Fibroblast of mammary gland (primary cell): Measurements from ENCODE around the gene AGPAT1.
"Not testable (repeated sequence)": the region's sequence is repeated elsewhere in the genome, so short reads cannot be mapped to it uniquely, and the experiment has no call there.

ENCODE experiments used
- DNase-seq: peaks from one replicate; pipeline ENCODE4 v3.0.0-alpha.2; 2010; ENCODE audit warnings: low read depth
- H3K4me3 ChIP-seq: 2 replicates; pipeline ENCODE4 v1.5.1; 2011; ENCODE audit warnings: low read depth, mild to moderate bottlenecking, low read length, moderate library complexity; ENCODE audit not compliant: control insufficient read depth
- CTCF ChIP-seq: conservative IDR thresholded peaks from 2 replicates; pipeline ENCODE4 v1.5.1; 2011; ENCODE audit warnings: low read depth, low read length, inconsistent platforms; ENCODE audit not compliant: control insufficient read depth, insufficient read depth

The AGPAT1 gene

GRCh38 chr6:32212076-32212760 lies 36.3 kb upstream of the AGPAT1 start:
- no peak overlapping the region for H3K4me3 ChIP-seq
- DNase-seq = no peak
- no peak for TF ChIP-seq CTCF

- H3K4me3 ChIP-seq, DNase-seq: not testable (repeated sequence)
Measured at GRCh38 chr6:32211432-32211831, 35.5 kb upstream of the AGPAT1 start.

- no peak for TF ChIP-seq CTCF
- no peak for DNase-seq
- H3K4me3 ChIP-seq = no peak overlapping the region
Measured at GRCh38 chr6:32210191-32210601, 34.3 kb upstream of the AGPAT1 start.

- no peak for DNase-seq
- no peak overlapping the region for H3K4me3 ChIP-seq
- TF ChIP-seq CTCF = no peak
Measured at GRCh38 chr6:32208996-32209395, 33.1 kb upstream of the AGPAT1 start.

GRCh38 chr6:32204268-32204715 lies 28.4 kb upstream of the AGPAT1 start:
- TF ChIP-seq CTCF = no peak
- DNase-seq = no peak

GRCh38 chr6:32203426-32204267 lies 27.8 kb upstream of the AGPAT1 start:
- no peak for DNase-seq
- TF ChIP-seq CTCF = no peak
- H3K4me3 ChIP-seq = no peak overlapping the region

More at GRCh38 chr6:32204268-32204715, 28.4 kb upstream of the AGPAT1 start:
- H3K4me3 ChIP-seq = no peak overlapping the region

- H3K4me3 ChIP-seq = no peak overlapping the region
- TF ChIP-seq CTCF = no peak
- DNase-seq = no peak
Measured at GRCh38 chr6:32202186-32202585, 26.3 kb upstream of the AGPAT1 start.
